ENCODE results near the gene AMPD3. TPM values are rescaled to one million over a fixed set of nuclear protein-coding genes. Genes with fewer than 3 reads are reported as not detected.

The AMPD3 gene
- total and polyA plus RNA-seq, 4 donors = 3.8 to 29.0 (median 24.2) TPM

DNA sequence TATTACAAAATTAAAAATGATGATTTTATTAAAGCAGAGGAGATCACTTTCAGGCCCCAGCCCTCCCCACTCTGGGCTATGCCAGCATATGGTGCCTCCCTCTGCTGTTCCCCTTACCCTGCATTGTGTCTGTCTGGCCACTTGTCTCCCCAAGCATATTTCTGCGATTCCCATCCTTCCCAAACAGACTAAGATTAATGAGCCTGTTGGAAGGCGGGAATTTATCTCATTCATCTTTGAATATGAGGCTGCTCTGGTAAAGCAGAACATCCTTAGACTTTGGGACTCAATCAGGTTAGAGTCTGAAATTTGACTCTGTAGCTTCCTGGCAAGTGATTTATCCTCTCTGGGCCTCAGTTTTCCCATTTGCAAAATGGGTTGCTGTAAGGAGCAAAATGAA is 25.7 kb downstream of the AMPD3 start:
- Histone ChIP-seq H3K27me3 (ENCODE audit: control insufficient read depth in 3 of 3, insufficient read depth in 3 of 3, low read length in 2 of 3) (no peaks in the 10 kb centered on the region), H3K36me3 (ENCODE audit: control insufficient read depth in 4 of 4, insufficient read depth in 4 of 4, low read length in 4 of 4) (peaks cover 0 to 20% (median 0%) of the 10 kb centered on the region in 4 donors), H3K9ac (ENCODE audit: insufficient read depth in 1 of 2, low read length in 2 of 2) (no peak overlapping the region), H3K4me3 (no peak overlapping the region), H3K27ac (ENCODE audit: low read depth in 1 of 2, low read length in 1 of 2) (no peak overlapping the region), H3K9me3 (ENCODE audit: control insufficient read depth in 4 of 4, insufficient read depth in 3 of 4, low read length in 3 of 4) (no peaks in the 10 kb centered on the region), H3K4me1 (ENCODE audit: control insufficient read depth in 5 of 5, insufficient read depth in 5 of 5, low read length in 5 of 5) (no peaks in the 10 kb centered on the region)
- no peak for DNase-seq
- no peak for ATAC-seq (ENCODE audit: insufficient read depth, low FRiP score)
- 86 to 89% methylated on average over 2 of the region's 2 CpGs for whole genome bisulfite sequencing, 2 donors
- TF ChIP-seq, protein P1, sequence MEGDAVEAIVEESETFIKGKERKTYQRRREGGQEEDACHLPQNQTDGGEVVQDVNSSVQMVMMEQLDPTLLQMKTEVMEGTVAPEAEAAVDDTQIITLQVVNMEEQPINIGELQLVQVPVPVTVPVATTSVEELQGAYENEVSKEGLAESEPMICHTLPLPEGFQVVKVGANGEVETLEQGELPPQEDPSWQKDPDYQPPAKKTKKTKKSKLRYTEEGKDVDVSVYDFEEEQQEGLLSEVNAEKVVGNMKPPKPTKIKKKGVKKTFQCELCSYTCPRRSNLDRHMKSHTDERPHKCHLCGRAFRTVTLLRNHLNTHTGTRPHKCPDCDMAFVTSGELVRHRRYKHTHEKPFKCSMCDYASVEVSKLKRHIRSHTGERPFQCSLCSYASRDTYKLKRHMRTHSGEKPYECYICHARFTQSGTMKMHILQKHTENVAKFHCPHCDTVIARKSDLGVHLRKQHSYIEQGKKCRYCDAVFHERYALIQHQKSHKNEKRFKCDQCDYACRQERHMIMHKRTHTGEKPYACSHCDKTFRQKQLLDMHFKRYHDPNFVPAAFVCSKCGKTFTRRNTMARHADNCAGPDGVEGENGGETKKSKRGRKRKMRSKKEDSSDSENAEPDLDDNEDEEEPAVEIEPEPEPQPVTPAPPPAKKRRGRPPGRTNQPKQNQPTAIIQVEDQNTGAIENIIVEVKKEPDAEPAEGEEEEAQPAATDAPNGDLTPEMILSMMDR (IDR thresholded peaks at IDR 0.05; ENCODE audit: control extremely low read depth, extremely low read depth) = no peak

DNA sequence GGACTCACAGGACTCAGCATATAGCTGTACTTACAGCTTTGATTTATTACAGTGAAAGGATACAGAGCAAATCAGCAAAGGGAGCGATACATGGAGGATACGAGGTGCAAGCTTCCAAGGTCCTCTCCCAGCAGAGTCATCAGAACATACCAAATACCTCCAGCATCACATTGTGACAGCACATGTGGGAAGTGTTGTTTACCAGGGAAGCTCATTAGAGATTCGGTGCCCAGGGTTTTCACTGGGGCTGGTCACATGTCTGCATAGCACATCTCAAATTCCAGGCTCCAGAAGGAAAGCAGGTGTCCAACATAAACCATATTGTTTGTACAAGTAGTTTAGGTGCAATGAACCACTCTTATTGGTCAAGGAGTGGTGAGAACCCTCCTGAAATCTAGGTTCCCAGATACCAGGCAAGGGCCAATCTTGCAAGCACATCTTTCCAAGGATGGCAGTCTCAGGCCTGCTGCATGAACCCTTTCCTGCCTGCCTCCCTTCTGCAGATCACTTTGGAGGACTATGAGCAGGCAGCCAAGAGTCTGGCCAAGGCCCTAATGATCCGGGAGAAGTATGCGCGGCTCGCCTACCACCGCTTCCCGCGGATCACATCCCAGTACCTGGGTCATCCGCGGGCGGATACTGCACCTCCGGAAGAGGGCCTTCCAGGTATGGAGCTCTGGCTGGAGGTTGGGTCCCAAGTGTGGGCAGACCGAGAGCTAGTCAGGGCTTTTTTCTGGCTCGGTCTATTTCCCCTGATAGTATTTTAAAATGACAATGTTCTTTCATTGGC is 26.7 kb downstream of the AMPD3 start:
- no peak for ATAC-seq (ENCODE audit: insufficient read depth, low FRiP score)

DNA sequence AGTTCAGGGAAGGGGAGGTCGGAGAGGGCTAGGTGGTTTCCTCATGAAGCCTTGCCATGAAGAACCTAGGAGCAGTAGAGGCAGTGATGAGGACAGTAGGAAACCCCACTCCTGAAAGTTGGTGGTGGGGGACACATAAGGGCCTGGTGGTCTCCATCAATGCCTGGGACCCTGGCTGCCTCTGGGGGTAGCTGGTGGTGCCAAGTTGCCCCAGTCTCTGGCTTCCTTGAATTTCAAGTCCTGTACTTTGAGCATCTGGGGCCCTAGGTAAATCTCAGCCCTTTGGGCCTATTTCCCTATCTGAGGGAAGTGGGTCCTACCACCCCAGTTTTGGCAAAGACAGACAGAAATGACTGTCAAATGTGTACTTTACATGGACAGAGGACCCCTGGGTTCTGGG is 28.1 kb downstream of the AMPD3 start:
- Histone ChIP-seq H3K4me3 (no peak overlapping the region), H3K4me1 (ENCODE audit: control insufficient read depth in 5 of 5, insufficient read depth in 5 of 5, low read length in 5 of 5) (no peaks in the 10 kb centered on the region), H3K27ac (ENCODE audit: low read depth in 1 of 2, low read length in 1 of 2) (no peak overlapping the region), H3K9ac (ENCODE audit: insufficient read depth in 1 of 2, low read length in 2 of 2) (no peak overlapping the region), H3K27me3 (ENCODE audit: control insufficient read depth in 3 of 3, insufficient read depth in 3 of 3, low read length in 2 of 3) (no peaks in the 10 kb centered on the region), H3K36me3 (ENCODE audit: control insufficient read depth in 4 of 4, insufficient read depth in 4 of 4, low read length in 4 of 4) (peaks cover 0 to 22% (median 0%) of the 10 kb centered on the region in 4 donors), H3K9me3 (ENCODE audit: control insufficient read depth in 4 of 4, insufficient read depth in 3 of 4, low read length in 3 of 4) (no peaks in the 10 kb centered on the region)
- TF ChIP-seq, protein P1 (IDR thresholded peaks at IDR 0.05; ENCODE audit: control extremely low read depth, extremely low read depth) = no peak
- ATAC-seq (ENCODE audit: insufficient read depth, low FRiP score) (no peak), DNase-seq (no peak)
- WGBS, 2 donors = 98 to 100% methylated on average over 1 of the region's 1 CpG

More for the DNA sequence above, 26.7 kb downstream of the AMPD3 start:
- no peak overlapping the region for H3K27ac ChIP-seq (ENCODE audit: low read depth in 1 of 2, low read length in 1 of 2)
- no peaks in the 10 kb centered on the region for H3K4me1 ChIP-seq (ENCODE audit: control insufficient read depth in 5 of 5, insufficient read depth in 5 of 5, low read length in 5 of 5)
- DNase-seq = peak in 2 of 3 donors; percentile 13 to 18
- H3K9ac ChIP-seq (ENCODE audit: insufficient read depth in 1 of 2, low read length in 2 of 2) = no peak overlapping the region
- TF ChIP-seq, protein P1 (IDR thresholded peaks at IDR 0.05; ENCODE audit: control extremely low read depth, extremely low read depth) = no peak
- no peak overlapping the region for H3K4me3 ChIP-seq
- no peaks in the 10 kb centered on the region for H3K27me3 ChIP-seq (ENCODE audit: control insufficient read depth in 3 of 3, insufficient read depth in 3 of 3, low read length in 2 of 3)
- 89 to 92% methylated on average over 16 of the region's 16 CpGs for WGBS, 2 donors
- H3K36me3 ChIP-seq (ENCODE audit: control insufficient read depth in 4 of 4, insufficient read depth in 4 of 4, low read length in 4 of 4) = peaks cover 0 to 22% (median 0%) of the 10 kb centered on the region in 4 donors
- H3K9me3 ChIP-seq (ENCODE audit: control insufficient read depth in 4 of 4, insufficient read depth in 3 of 4, low read length in 3 of 4) = no peaks in the 10 kb centered on the region
